HEK293 (cell line): Measurements from ENCODE around the gene PPP1R10.

ENCODE experiments used
- CTCF ChIA-PET: fragments of 350-600 bp; formaldehyde crosslinking; extraction: SDS; loops from one replicate; lab custom pipeline; 2021; ENCODE audit warnings: antibody characterized with exemption; lab: Yijun Ruan, JAX
- POLR2A ChIA-PET: fragments of 300-600 bp; formaldehyde crosslinking; extraction: SDS; loops from one replicate; lab custom pipeline; 2020; ENCODE audit warnings: antibody characterized with exemption, inconsistent platforms; lab: Yijun Ruan, JAX
- H3K27ac ChIP-seq: fragments of 200-500 bp; sonication (Bioruptor generic); 2 replicates; pipeline ENCODE4 v1.5.1; 2014; ENCODE audit warnings: low read depth, low read length, control low read depth, inconsistent platforms; ENCODE audit errors: extremely low read depth
- H3K36me3 ChIP-seq, 2 experiments: fragments of 200-500 bp in 1 of 2; sonication (Bioruptor generic) in 1 of 2; 1 replicate in 1 of 2; 2 replicates in 1 of 2; pipeline ENCODE4 v1.5.1; 2014 to 2017; ENCODE audit warnings: inconsistent platforms in 2 of 2, low read length in 2 of 2; ENCODE audit not compliant: control insufficient read depth in 2 of 2, insufficient read depth in 1 of 2
- H3K4me1 ChIP-seq: fragments of 200-500 bp; sonication (Bioruptor generic); 2 replicates; pipeline ENCODE4 v1.5.1; 2014; ENCODE audit warnings: mild to moderate bottlenecking, low read length, inconsistent platforms; ENCODE audit not compliant: control insufficient read depth, insufficient read depth
- H3K4me3 ChIP-seq: 2 replicates; pipeline ENCODE4 v1.5.1; 2011; ENCODE audit warnings: low read depth, mild to moderate bottlenecking, control low read depth, low read length, moderate library complexity
- H3K9me3 ChIP-seq: fragments of 200-500 bp; sonication (Bioruptor generic); 2 replicates; pipeline ENCODE4 v1.5.1; 2014; ENCODE audit warnings: low read depth, low read length, inconsistent platforms; ENCODE audit not compliant: control insufficient read depth, insufficient read depth
- IKZF3 ChIP-seq: fragments of 450-650 bp; IDR thresholded peaks from 2 replicates; pipeline ENCODE4 v1.5.0; 2018; ENCODE audit warnings: missing biosample characterization, mild to moderate bottlenecking, missing genetic modification characterization, moderate library complexity
- MEIS1 ChIP-seq: sonication (generic); formaldehyde crosslinking; IDR thresholded peaks from 2 replicates; pipeline ENCODE4 v1.8.1; 2022; ENCODE audit warnings: missing genetic modification reagents, mild to moderate bottlenecking, borderline replicate concordance
- MZF1 ChIP-seq: fragments of 450-650 bp; formaldehyde crosslinking; IDR thresholded peaks from 2 replicates; pipeline ENCODE4 v1.5.1; 2017; ENCODE audit warnings: missing biosample characterization, missing genetic modification characterization, borderline replicate concordance
- OVOL3 ChIP-seq: fragments of 450-650 bp; formaldehyde crosslinking; IDR thresholded peaks from 2 replicates; pipeline ENCODE4 v1.5.1; 2016; ENCODE audit warnings: missing biosample characterization, missing genetic modification characterization
- REPIN1 ChIP-seq: fragments of 450-650 bp; formaldehyde crosslinking; IDR thresholded peaks from 2 replicates; pipeline ENCODE4 v1.5.1; 2017; ENCODE audit warnings: missing biosample characterization, missing genetic modification characterization, low read depth
- SALL2 ChIP-seq: fragments of 450-650 bp; formaldehyde crosslinking; IDR thresholded peaks from 2 replicates; pipeline ENCODE4 v1.5.0; 2017; ENCODE audit warnings: missing biosample characterization, mild to moderate bottlenecking, missing genetic modification characterization, borderline replicate concordance
- SETDB1 ChIP-seq: IDR thresholded peaks from one replicate; pipeline ENCODE4 v1.6.1; 2017; ENCODE audit warnings: mild to moderate bottlenecking, low read length, moderate library complexity, mixed read lengths; ENCODE audit not compliant: insufficient read length
- ZBTB21 ChIP-seq: fragments of 450-650 bp; formaldehyde crosslinking; IDR thresholded peaks from 2 replicates; pipeline ENCODE4 v1.5.1; 2017; ENCODE audit warnings: missing biosample characterization, missing genetic modification characterization
- ZBTB8A ChIP-seq: fragments of 450-650 bp; formaldehyde crosslinking; IDR thresholded peaks from 2 replicates; pipeline ENCODE4 v1.5.1; 2016; ENCODE audit warnings: missing biosample characterization, missing genetic modification characterization
- ZFP3 ChIP-seq: fragments of 450-650 bp; formaldehyde crosslinking; IDR thresholded peaks from 2 replicates; pipeline ENCODE4 v1.5.1; 2016; ENCODE audit warnings: low read depth, missing biosample characterization, missing genetic modification characterization
- ZFP37 ChIP-seq: fragments of 450-650 bp; formaldehyde crosslinking; IDR thresholded peaks from 2 replicates; pipeline ENCODE4 v1.5.1; 2016; ENCODE audit warnings: missing biosample characterization, missing genetic modification characterization
- ZNF10 ChIP-seq: fragments of 450-650 bp; formaldehyde crosslinking; IDR thresholded peaks from 2 replicates; pipeline ENCODE4 v1.5.1; 2017; ENCODE audit warnings: missing biosample characterization, missing genetic modification characterization
- ZNF121 ChIP-seq: fragments of 450-650 bp; formaldehyde crosslinking; IDR thresholded peaks from 2 replicates; pipeline ENCODE4 v1.5.1; 2016; ENCODE audit warnings: missing biosample characterization, missing genetic modification characterization
- ZNF214 ChIP-seq: fragments of 450-650 bp; formaldehyde crosslinking; IDR thresholded peaks from 2 replicates; pipeline ENCODE4 v1.5.1; 2017; ENCODE audit warnings: missing biosample characterization, mild to moderate bottlenecking, missing genetic modification characterization, borderline replicate concordance
- ZNF302 ChIP-seq: fragments of 450-650 bp; formaldehyde crosslinking; IDR thresholded peaks from 2 replicates; pipeline ENCODE4 v1.5.1; 2016; ENCODE audit warnings: missing biosample characterization, missing genetic modification characterization, low read depth
- ZNF335 ChIP-seq: fragments of 450-650 bp; formaldehyde crosslinking; conservative IDR thresholded peaks from 2 replicates; pipeline ENCODE4 v1.5.1; 2016; ENCODE audit warnings: missing biosample characterization, missing genetic modification characterization
- ZNF394 ChIP-seq: fragments of 450-650 bp; formaldehyde crosslinking; IDR thresholded peaks from 2 replicates; pipeline ENCODE4 v1.5.1; 2016; ENCODE audit warnings: missing biosample characterization, missing genetic modification characterization, mild to moderate bottlenecking, moderate library complexity, borderline replicate concordance
- ZNF426 ChIP-seq: fragments of 450-650 bp; formaldehyde crosslinking; IDR thresholded peaks from 2 replicates; pipeline ENCODE4 v1.5.1; 2017; ENCODE audit warnings: missing biosample characterization, missing genetic modification characterization, mild to moderate bottlenecking, inconsistent platforms, moderate library complexity
- ZNF555 ChIP-seq: fragments of 450-650 bp; formaldehyde crosslinking; conservative IDR thresholded peaks from 2 replicates; pipeline ENCODE4 v1.5.1; 2017; ENCODE audit warnings: missing biosample characterization, mild to moderate bottlenecking, missing genetic modification characterization, inconsistent platforms
- ZNF561 ChIP-seq: fragments of 450-650 bp; IDR thresholded peaks from 2 replicates; pipeline ENCODE4 v1.5.1; 2018; ENCODE audit warnings: missing biosample characterization, missing genetic modification characterization, borderline replicate concordance
- ZNF600 ChIP-seq: fragments of 450-650 bp; formaldehyde crosslinking; IDR thresholded peaks from 2 replicates; pipeline ENCODE4 v1.5.1; 2016; ENCODE audit warnings: missing biosample characterization, missing genetic modification characterization
- ZNF626 ChIP-seq: fragments of 450-650 bp; sonication (Bioruptor Pico); formaldehyde crosslinking; IDR thresholded peaks from 2 replicates; pipeline ENCODE4 v1.5.1; 2018; ENCODE audit warnings: missing biosample characterization, missing genetic modification characterization, inconsistent platforms
- ZNF660 ChIP-seq: fragments of 450-650 bp; IDR thresholded peaks from 2 replicates; pipeline ENCODE4 v1.5.1; 2018; ENCODE audit warnings: missing biosample characterization, mild to moderate bottlenecking, missing genetic modification characterization
- ZNF664 ChIP-seq: fragments of 450-650 bp; formaldehyde crosslinking; IDR thresholded peaks from 2 replicates; pipeline ENCODE4 v1.5.1; 2016; ENCODE audit warnings: missing biosample characterization, missing genetic modification characterization
- ZNF670 ChIP-seq: fragments of 450-650 bp; formaldehyde crosslinking; IDR thresholded peaks from 2 replicates; pipeline ENCODE4 v1.5.1; 2016; ENCODE audit warnings: missing biosample characterization, missing genetic modification characterization, low read depth
- ZNF777 ChIP-seq: fragments of 450-650 bp; formaldehyde crosslinking; IDR thresholded peaks from 2 replicates; pipeline ENCODE4 v1.5.1; 2017; ENCODE audit warnings: missing biosample characterization, missing genetic modification characterization, borderline replicate concordance
- ZNF785 ChIP-seq: fragments of 450-650 bp; formaldehyde crosslinking; IDR thresholded peaks from 2 replicates; pipeline ENCODE4 v1.5.1; 2016; ENCODE audit warnings: missing biosample characterization, missing genetic modification characterization
- TF ChIP-seq, protein P1 (sequence below): fragments of 450-650 bp; formaldehyde crosslinking; IDR thresholded peaks from 2 replicates; pipeline ENCODE4 v1.5.1; 2016; ENCODE audit warnings: missing biosample characterization, missing genetic modification characterization
- TF ChIP-seq, protein P2 (sequence below): fragments of 450-650 bp; formaldehyde crosslinking; IDR thresholded peaks from 2 replicates; pipeline ENCODE4 v1.5.1; 2016; ENCODE audit warnings: missing biosample characterization, missing genetic modification characterization
- TF ChIP-seq, protein P3 (sequence below): fragments of 450-650 bp; formaldehyde crosslinking; IDR thresholded peaks from 2 replicates; pipeline ENCODE4 v1.5.1; 2016; ENCODE audit warnings: missing biosample characterization, missing genetic modification characterization
- TF ChIP-seq, protein P4 (sequence below): fragments of 450-650 bp; formaldehyde crosslinking; IDR thresholded peaks from 2 replicates; pipeline ENCODE4 v1.5.1; 2016; ENCODE audit warnings: missing biosample characterization, missing genetic modification characterization

PPP1R10 gene

DNA sequence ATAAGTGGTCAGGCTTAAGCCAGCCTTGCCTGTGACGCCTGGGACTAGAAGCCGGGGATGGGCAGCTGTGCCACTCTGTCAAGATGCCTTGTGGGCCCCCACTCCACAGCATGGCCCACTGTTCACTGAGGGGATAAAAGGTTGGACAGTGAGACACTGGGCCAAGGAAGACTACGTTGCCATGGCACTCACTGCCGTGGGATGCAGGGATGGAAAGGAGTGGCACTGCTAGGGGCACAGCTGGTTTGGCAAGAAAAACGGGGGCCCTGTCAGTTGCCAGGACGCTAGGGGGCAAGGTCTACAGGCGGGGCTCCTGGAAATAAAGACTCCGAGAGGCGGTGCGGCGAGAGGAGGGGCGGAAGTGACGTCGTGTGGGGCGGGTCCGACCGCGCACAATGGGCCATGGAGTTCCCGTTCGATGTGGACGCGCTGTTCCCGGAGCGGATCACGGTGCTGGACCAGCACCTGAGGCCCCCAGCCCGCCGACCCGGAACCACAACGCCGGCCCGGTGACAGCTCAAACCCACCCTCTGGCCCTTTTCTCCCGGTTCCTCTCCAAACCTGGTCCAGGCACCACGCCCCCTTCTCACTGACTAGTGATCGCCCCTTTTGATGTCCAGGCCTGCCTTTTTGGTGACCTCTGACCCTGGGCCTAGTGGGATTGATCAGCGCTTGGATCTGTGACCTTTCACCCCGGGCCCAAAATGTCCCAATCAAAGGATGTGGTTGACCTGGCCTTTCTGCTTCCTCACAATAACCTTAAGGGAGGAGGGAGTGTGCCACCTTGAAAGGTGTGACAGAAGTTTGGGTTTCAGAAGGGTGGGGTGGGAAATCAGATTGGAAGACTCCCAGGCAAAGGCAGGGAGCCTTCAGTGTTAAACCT lies 9.7 kb upstream of the PPP1R10 start, which contains the start of gene ATAT1 (continued):
- no peak for TF ChIP-seq ZNF785 (tag by site-specific recombination)
- no peak for TF ChIP-seq MEIS1 (CRISPR knock-in tag)
- TF ChIP-seq ZNF10 = 0 out of 2 replicates have a peak, but pooled peaks have one; percentile 46
- TF ChIP-seq ZNF664 (tag by site-specific recombination) = no peak
- TF ChIP-seq, protein P1, sequence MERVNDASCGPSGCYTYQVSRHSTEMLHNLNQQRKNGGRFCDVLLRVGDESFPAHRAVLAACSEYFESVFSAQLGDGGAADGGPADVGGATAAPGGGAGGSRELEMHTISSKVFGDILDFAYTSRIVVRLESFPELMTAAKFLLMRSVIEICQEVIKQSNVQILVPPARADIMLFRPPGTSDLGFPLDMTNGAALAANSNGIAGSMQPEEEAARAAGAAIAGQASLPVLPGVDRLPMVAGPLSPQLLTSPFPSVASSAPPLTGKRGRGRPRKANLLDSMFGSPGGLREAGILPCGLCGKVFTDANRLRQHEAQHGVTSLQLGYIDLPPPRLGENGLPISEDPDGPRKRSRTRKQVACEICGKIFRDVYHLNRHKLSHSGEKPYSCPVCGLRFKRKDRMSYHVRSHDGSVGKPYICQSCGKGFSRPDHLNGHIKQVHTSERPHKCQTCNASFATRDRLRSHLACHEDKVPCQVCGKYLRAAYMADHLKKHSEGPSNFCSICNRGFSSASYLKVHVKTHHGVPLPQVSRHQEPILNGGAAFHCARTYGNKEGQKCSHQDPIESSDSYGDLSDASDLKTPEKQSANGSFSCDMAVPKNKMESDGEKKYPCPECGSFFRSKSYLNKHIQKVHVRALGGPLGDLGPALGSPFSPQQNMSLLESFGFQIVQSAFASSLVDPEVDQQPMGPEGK (tag by site-specific recombination) = peak; percentile 96
- no peak; the same call in 1 of the 2 replicates for TF ChIP-seq ZBTB21 (tag by site-specific recombination)
- TF ChIP-seq IKZF3 (tag by site-specific recombination) = no peak
- TF ChIP-seq ZFP3 (tag by site-specific recombination) = no peak
- no peak for TF ChIP-seq ZNF777
- peak; percentile 73 for TF ChIP-seq ZFP37 (tag by site-specific recombination)
- no peak for TF ChIP-seq ZNF555 (tag by site-specific recombination)
- TF ChIP-seq ZNF670 (tag by site-specific recombination) = no peak
- TF ChIP-seq ZBTB8A (tag by site-specific recombination) = peak; percentile 37
- TF ChIP-seq OVOL3 (tag by site-specific recombination) = no peak
- TF ChIP-seq ZNF335 = peak; percentile 88
- no peak for TF ChIP-seq ZNF426 (tag by site-specific recombination)
- TF ChIP-seq ZNF121 (tag by site-specific recombination) = no peak
- TF ChIP-seq ZNF302 = no peak
- no peak for TF ChIP-seq SETDB1
- TF ChIP-seq SALL2 = no peak
- TF ChIP-seq ZNF626 (tag by site-specific recombination) = no peak

DNA sequence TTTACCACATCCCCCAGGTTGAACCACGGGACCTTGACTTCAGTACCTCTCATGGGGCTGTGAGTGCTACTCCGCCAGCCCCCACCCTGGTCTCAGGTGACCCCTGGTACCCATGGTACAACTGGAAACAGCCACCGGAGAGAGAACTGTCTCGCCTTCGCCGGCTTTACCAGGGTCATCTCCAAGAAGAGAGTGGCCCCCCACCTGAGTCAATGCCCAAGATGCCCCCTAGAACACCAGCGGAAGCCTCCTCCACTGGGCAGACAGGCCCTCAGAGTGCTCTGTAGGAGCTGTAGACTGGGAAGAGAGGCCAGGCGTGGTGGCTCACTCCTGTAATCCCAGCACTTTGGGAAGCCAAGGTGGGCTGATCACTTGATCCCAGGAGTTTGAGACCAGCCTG lies 8.5 kb upstream of the PPP1R10 start:
- no peaks in the 10 kb centered on the region for H3K9me3 ChIP-seq
- POLR2A ChIA-PET = interaction anchor here (1.6 to 2.0 kb wide), 2 partner anchors 10 to 13 kb away, joined by 11 to 15 read pairs; no protein-coding TSS in a partner anchor
- no peak overlapping the region for H3K27ac ChIP-seq
- peaks cover 65 to 85% of the 10 kb centered on the region in 2 experiments; a peak in 2 of 3 replicates for H3K36me3 ChIP-seq
- CTCF ChIA-PET = interaction anchor here (0.6 to 1.0 kb wide), 3 partner anchors 15 to 55 kb away, joined by 3 to 4 read pairs (median 3); no protein-coding TSS in a partner anchor
- no peaks in the 10 kb centered on the region; the same call in 1 of the 2 replicates for H3K4me1 ChIP-seq
- no peak overlapping the region for H3K4me3 ChIP-seq
- TF ChIP-seq, protein P2, sequence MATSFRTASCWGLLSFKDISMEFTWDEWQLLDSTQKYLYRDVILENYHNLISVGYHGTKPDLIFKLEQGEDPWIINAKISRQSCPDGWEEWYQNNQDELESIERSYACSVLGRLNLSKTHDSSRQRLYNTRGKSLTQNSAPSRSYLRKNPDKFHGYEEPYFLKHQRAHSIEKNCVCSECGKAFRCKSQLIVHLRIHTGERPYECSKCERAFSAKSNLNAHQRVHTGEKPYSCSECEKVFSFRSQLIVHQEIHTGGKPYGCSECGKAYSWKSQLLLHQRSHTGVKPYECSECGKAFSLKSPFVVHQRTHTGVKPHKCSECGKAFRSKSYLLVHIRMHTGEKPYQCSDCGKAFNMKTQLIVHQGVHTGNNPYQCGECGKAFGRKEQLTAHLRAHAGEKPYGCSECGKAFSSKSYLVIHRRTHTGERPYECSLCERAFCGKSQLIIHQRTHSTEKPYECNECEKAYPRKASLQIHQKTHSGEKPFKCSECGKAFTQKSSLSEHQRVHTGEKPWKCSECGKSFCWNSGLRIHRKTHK = no peak
- TF ChIP-seq ZNF600 (tag by site-specific recombination) (no peak), ZNF394 (no peak), ZNF664 (tag by site-specific recombination) (no peak), REPIN1 (tag by site-specific recombination) (no peak), MZF1 (tag by site-specific recombination) (no peak), ZNF660 (tag by site-specific recombination) (no peak), ZNF561 (no peak), OVOL3 (tag by site-specific recombination) (no peak), ZNF214 (tag by site-specific recombination) (no peak)
- TF ChIP-seq, protein P3, sequence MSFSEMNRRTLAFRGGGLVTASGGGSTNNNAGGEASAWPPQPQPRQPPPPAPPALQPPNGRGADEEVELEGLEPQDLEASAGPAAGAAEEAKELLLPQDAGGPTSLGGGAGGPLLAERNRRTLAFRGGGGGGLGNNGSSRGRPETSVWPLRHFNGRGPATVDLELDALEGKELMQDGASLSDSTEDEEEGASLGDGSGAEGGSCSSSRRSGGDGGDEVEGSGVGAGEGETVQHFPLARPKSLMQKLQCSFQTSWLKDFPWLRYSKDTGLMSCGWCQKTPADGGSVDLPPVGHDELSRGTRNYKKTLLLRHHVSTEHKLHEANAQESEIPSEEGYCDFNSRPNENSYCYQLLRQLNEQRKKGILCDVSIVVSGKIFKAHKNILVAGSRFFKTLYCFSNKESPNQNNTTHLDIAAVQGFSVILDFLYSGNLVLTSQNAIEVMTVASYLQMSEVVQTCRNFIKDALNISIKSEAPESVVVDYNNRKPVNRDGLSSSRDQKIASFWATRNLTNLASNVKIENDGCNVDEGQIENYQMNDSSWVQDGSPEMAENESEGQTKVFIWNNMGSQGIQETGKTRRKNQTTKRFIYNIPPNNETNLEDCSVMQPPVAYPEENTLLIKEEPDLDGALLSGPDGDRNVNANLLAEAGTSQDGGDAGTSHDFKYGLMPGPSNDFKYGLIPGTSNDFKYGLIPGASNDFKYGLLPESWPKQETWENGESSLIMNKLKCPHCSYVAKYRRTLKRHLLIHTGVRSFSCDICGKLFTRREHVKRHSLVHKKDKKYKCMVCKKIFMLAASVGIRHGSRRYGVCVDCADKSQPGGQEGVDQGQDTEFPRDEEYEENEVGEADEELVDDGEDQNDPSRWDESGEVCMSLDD = no peak
- TF ChIP-seq, protein P4, sequence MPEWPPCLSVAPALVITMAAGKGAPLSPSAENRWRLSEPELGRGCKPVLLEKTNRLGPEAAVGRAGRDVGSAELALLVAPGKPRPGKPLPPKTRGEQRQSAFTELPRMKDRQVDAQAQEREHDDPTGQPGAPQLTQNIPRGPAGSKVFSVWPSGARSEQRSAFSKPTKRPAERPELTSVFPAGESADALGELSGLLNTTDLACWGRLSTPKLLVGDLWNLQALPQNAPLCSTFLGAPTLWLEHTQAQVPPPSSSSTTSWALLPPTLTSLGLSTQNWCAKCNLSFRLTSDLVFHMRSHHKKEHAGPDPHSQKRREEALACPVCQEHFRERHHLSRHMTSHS (tag by site-specific recombination) = no peak
